NCI-H146 treated with DMSO at 0.1 percent for 48 hours (cell line): ENCODE results near the gene RNF43.

ENCODE experiments used
- DNase-seq: peaks from one replicate; lab custom pipeline; 2025; ENCODE audit not compliant: unreplicated experiment; lab: John Stamatoyannopoulos, UW

RNF43 gene

GRCh38 chr17:58382872-58383242 is 34.5 kb downstream of the RNF43 start:
- DNase-seq = no peak

GRCh38 chr17:58382108-58382871 is 35.0 kb downstream of the RNF43 start:
- DNase-seq = no peak

DNA sequence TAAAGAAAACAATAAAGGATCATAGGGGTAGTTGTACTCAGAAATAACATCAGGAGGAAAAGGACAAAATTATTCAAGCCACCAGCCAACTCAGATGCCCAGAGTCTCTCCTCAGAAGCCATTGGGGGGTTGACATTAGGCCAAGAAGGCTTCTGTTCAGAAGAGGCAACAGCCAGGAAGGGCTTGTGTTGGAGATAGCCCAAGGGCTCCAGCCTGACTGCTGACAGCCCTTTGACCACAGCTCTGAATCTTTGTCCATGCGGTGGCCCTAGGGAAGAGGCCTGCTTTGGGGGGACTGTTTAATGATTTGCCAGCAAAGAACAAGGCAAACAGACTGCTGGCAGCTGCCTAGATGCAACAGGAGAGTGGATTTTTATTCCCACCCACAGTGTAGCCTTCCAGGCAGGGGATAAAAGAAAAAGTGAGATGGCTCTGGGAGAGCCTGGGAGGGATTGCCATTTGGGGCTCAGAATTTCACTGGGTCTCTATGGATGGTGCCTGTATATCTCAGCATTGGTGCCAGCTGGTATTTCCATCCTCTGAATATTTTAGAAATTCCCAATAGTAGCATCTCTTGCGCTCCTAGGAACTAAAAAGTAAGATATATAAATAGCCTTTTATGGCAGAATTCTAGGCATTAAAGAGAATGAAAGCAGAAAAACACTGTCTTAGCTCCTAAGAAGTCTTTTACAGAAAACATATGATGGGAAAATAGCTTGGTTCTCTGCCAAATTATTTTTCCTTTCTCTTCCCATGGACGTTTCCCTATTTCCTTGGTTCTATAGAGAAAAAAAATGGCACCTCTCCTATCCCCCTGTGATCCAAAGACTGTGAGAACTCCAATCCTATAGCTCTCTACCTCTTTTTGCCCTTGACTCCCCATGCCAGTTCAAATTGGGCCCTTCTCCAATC is 36.0 kb downstream of the RNF43 start:
- DNase-seq = no peak

GRCh38 chr17:58380207-58381123 is 36.9 kb downstream of the RNF43 start:
- no peak for DNase-seq

- no peak for DNase-seq
Measured at GRCh38 chr17:58379511-58379824, 37.9 kb downstream of the RNF43 start.

- no peak for DNase-seq
Measured at GRCh38 chr17:58378733-58379510, 38.4 kb downstream of the RNF43 start.

- no peak for DNase-seq
Measured at GRCh38 chr17:58377661-58378060, 39.7 kb downstream of the RNF43 start.

GRCh38 chr17:58377093-58377601 is 40.2 kb downstream of the RNF43 start:
- DNase-seq = no peak

GRCh38 chr17:58376472-58377000 is 40.8 kb downstream of the RNF43 start:
- no peak for DNase-seq

DNA sequence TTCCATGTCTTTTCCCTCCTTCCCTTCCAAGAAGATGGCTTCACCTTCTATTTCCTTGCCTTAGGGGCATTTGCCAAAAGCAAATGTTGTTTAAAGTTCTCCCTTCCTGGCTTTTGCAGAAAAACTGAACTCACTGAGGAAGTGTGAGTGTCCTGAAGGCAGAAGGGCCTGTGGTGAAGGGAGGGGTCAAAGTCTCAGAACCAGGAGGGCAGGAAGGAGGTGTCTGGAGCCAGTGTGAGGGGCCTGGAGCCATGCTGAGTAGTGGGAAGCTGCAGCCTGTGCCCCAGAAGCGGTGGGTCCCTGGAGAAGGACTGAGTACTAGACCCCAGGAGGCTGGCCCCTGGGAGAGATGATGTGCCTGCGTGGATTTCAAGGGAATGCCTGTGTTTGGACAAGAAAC is 41.5 kb downstream of the RNF43 start:
- DNase-seq = no peak

GRCh38 chr17:58375256-58375655 is 42.1 kb downstream of the RNF43 start:
- no peak for DNase-seq

DNA sequence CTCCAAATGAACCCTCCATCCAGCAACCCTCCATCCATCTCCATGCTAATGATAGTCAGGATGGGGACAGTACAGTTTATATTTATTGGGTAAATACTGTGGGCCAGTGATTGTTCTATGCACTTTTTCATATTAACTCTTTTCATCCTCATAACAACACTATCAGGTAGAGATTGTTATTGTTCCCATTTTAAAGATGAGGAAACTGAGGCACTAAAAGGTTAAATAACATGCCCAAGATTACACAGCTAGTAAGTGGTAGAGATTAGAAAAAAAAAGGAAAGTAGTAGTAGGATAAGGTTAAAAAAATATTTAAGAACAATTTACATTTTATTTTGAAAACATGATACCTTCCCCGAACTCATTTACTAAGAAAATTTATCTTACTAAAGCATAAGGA is 43.4 kb downstream of the RNF43 start:
- DNase-seq = no peak

- DNase-seq = no peak
Measured at GRCh38 chr17:58373003-58373402, 44.3 kb downstream of the RNF43 start.

DNA sequence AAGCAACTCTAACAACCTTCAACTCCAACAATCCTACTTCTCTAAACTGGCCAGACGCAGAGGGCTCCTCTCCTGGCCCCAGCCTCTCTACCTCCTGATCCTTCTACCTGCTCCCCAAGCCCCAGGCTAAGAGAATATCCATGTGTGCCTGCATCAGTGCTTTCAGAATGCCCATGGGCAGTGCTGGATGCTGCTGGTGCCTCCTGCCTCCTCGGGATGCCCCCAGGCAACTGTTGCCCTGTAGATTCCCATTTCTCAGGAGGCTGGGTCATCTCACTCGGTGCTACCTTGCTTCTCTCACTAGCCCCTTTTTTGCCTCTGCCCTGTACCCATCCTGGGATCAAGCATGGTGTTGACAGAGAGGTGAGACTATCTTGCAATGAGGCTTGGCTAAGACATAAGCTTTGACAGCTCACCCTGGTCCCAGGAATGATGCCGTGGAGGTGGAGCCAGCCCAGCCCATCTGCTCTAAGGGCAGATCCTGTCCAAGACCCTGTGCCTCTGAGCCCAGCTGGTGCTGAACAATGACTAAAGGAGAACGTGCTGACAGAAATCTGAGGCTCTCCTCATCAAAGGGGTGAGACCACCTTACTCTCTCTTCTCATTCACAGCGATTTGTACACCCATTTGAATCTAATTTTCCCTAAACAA is 45.9 kb downstream of the RNF43 start:
- no peak for DNase-seq

- no peak for DNase-seq
Measured at GRCh38 chr17:58370716-58371115, 46.6 kb downstream of the RNF43 start.

DNA sequence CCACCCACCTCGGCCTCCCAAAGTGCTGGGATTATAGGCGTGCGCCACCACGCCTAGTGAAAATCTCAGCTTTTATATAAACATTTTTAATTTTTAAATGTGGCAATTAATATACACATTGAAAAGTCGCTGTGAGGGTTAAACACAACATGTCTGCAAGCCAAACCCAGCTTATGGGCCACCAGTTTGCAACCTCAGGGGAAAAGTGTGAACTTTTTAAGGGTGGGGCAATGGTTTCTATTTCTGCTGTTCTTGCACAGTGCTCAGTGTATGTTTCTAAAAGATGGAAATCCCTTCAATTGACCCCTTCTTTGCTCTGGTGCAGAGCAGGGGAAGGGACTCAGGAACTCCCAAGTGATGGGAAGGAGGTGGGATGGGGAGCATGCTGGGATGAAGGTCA is 47.0 kb downstream of the RNF43 start:
- no peak for DNase-seq

DNA sequence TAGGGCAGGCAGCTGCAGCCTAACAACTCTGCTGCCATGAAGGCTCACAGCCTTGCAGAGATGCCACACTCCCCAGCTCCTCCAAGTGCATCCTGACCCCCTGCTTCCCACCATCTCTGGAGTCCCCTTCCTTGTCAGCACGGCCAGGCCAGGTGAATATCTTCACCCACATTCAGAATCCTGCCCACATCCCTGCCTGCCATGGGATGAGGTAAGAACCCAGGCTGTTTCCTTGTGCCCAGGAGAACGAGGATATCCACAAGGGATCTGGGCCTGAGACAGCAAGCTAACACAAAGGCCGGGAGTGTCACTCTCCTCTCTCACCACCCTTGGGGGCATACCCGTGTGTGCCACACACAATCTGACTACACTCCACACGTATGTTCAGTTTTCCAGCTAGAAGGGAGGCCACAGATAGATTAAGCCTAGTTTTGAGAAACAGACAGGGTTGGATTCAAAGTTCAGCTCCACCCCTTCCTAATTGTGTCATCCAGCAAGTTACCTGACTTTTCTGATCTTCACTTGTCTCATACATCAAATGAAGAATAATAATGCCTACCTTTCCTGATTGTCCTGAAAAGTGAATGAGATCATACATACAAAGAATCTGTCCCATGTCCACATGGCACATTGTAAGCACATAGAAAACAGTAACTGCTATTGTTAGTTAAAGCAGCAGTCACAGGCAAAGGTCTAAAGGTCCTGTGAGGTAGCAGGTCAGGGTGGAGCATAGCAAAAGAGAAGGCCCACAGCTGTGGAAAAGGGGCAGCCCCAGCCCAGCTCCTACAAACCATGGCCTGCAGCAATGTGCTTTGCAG is 47.9 kb downstream of the RNF43 start:
- DNase-seq = no peak

DNA sequence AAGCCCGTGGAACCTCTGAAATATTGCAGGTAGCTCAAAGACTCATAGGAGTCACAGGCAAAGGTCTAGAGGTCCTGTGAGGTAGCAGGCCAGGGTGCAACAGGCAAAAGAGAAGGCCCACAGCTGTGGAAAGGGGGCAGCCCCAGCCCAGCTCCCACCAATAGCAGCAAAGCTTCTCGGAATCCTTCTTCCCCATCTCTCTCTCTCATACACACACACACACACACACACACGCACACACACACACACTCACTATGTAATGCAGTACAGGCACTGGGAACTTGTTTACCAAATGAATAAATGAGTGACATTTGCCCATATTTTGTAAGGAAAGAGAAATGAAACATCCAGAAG is 48.5 kb downstream of the RNF43 start:
- DNase-seq = no peak
